Measurements from ENCODE around the gene LEAP2.

GRCh38 chr5:132877938-132878337 is 4.5 kb downstream of the LEAP2 start:
- TF ChIP-seq, protein P1, sequence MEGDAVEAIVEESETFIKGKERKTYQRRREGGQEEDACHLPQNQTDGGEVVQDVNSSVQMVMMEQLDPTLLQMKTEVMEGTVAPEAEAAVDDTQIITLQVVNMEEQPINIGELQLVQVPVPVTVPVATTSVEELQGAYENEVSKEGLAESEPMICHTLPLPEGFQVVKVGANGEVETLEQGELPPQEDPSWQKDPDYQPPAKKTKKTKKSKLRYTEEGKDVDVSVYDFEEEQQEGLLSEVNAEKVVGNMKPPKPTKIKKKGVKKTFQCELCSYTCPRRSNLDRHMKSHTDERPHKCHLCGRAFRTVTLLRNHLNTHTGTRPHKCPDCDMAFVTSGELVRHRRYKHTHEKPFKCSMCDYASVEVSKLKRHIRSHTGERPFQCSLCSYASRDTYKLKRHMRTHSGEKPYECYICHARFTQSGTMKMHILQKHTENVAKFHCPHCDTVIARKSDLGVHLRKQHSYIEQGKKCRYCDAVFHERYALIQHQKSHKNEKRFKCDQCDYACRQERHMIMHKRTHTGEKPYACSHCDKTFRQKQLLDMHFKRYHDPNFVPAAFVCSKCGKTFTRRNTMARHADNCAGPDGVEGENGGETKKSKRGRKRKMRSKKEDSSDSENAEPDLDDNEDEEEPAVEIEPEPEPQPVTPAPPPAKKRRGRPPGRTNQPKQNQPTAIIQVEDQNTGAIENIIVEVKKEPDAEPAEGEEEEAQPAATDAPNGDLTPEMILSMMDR (IDR thresholded peaks at IDR 0.05; ENCODE audit: low read depth, low read length), result no peak
- no peak for TF ChIP-seq POLR2A (IDR thresholded peaks at IDR 0.05; ENCODE audit: extremely low read depth, insufficient read length)
